Uterus (tissue), 2 donors: ENCODE results near the gene DIRAS1.

Experiments used
- POLR2A ChIP-seq, 2 donors: fragments of 450-650 bp; IDR thresholded peaks; one replicate each; pipeline ENCODE4 v1.6.1; 2016; ENCODE audit warnings: antibody characterized with exemption in 2 of 2, mild to moderate bottlenecking in 1 of 2, moderate library complexity in 1 of 2
- TF ChIP-seq, protein P1 (sequence below), 4 experiments: fragments of 200-600 bp in 2 of 4; fragments of 450-650 bp in 2 of 4; sonication (generic) in 2 of 4; IDR thresholded peaks; one replicate each; pipeline ENCODE4 v1.5.1; 2016 to 2019; ENCODE audit warnings: antibody characterized with exemption in 4 of 4, mild to moderate bottlenecking in 2 of 4, moderate library complexity in 1 of 4

DNA sequence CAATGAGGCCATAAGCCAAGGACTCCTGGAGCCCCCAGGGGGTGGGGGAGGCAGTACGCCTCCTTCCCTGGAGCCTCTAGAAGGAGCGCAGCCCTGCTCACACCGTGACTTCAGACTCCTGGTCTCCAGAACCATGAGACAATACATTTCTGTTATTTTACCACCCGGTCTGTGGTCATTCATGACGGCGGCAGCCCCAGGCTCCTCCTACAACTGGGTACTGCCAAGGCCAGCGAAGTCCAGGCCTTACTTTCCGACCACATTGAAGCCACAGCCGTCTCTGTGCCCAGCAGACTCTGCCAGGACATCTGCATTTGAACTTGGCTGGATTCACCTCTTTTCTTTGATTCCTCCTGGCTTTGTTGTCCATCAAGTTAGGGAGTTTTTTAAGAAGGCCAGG is 29.2 kb downstream of the DIRAS1 start:
- TF ChIP-seq, protein P1, sequence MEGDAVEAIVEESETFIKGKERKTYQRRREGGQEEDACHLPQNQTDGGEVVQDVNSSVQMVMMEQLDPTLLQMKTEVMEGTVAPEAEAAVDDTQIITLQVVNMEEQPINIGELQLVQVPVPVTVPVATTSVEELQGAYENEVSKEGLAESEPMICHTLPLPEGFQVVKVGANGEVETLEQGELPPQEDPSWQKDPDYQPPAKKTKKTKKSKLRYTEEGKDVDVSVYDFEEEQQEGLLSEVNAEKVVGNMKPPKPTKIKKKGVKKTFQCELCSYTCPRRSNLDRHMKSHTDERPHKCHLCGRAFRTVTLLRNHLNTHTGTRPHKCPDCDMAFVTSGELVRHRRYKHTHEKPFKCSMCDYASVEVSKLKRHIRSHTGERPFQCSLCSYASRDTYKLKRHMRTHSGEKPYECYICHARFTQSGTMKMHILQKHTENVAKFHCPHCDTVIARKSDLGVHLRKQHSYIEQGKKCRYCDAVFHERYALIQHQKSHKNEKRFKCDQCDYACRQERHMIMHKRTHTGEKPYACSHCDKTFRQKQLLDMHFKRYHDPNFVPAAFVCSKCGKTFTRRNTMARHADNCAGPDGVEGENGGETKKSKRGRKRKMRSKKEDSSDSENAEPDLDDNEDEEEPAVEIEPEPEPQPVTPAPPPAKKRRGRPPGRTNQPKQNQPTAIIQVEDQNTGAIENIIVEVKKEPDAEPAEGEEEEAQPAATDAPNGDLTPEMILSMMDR (IDR thresholded peaks at IDR 0.05): no peak
- no peak for TF ChIP-seq POLR2A (IDR thresholded peaks at IDR 0.05)
